T-helper 17 cell (primary cell): ENCODE measurements around the gene KLF14. TPM values are rescaled to one million over a fixed set of nuclear protein-coding genes. Genes with fewer than 3 reads are reported as not detected.
"Not testable (repeated sequence)": the region's sequence is repeated elsewhere in the genome, so short reads cannot be mapped to it uniquely, and the experiment has no call there.

Experiments
- ATAC-seq: fragments of 150-1000 bp; cut with Tn5 transposase; 2 replicates; pipeline ENCODE4 v1.10.0; 2021; ENCODE audit warnings: mild to moderate bottlenecking, moderate library complexity
- DNase-seq, 3 donors: peaks; one replicate each; pipeline versions ENCODE4 v3.0.0 to v3.0.0-alpha.2; 2020 to 2021
- H3K9me3 ChIP-seq: one replicate; pipeline ENCODE4 v1.7.0; 2013; ENCODE audit warnings: low read length, mild to moderate bottlenecking; ENCODE audit not compliant: control insufficient read depth, poor library complexity, severe bottlenecking
- H3K27ac Mint-ChIP-seq: one replicate; pipeline ENCODE4 v1.8.0; 2022; ENCODE audit warnings: mild to moderate bottlenecking, moderate library complexity, mixed read lengths
- H3K27me3 Mint-ChIP-seq: one replicate; pipeline ENCODE4 v1.8.0; 2022; ENCODE audit warnings: mixed read lengths
- H3K36me3 Mint-ChIP-seq: one replicate; pipeline ENCODE4 v1.8.0; 2022; ENCODE audit warnings: low read depth, mixed read lengths
- H3K4me1 Mint-ChIP-seq: one replicate; pipeline ENCODE4 v1.8.0; 2022; ENCODE audit warnings: mild to moderate bottlenecking, mixed read lengths
- H3K4me3 Mint-ChIP-seq: one replicate; pipeline ENCODE4 v1.8.0; 2022; ENCODE audit warnings: mild to moderate bottlenecking, moderate library complexity, mixed read lengths
- total RNA-seq, 4 donors: library from RNA in 2 of 4; stranded (reverse) in 2 of 4; gene quantifications; one replicate each; pipeline ENCODE4 v1.2.3 and lab custom pipeline; 2022 to 2026

KLF14 gene
- total RNA-seq (not detected), total RNA-seq (lab: John Stamatoyannopoulos, UW) (0.08 to 0.35 reads per million in 2 donors)

GRCh38 chr7:130733931-130734814 lies at the start of gene KLF14:
KLF14 (minus strand) TSS chr7:130734207; CDS start chr7:130734033, 174 bp downstream.
- peak; percentile 10 to 32 (median 23) for DNase-seq
- Mint-ChIP-seq H3K27ac (peak within 1 kb of the TSS; percentile 0), H3K27me3 (peaks cover 64% of the 10 kb centered on the region), H3K4me3 (peak within 1 kb of the TSS; percentile 87), H3K36me3 (peaks cover 3% of the 10 kb centered on the region), H3K4me1 (peaks cover 6% of the 10 kb centered on the region)
- peaks cover 2% of the 10 kb centered on the region for H3K9me3 ChIP-seq
- ATAC-seq: peak; percentile 74

GRCh38 chr7:130781346-130781745 lies 47.3 kb upstream of the KLF14 start:
- ATAC-seq: no peak
- no peak for DNase-seq
- Mint-ChIP-seq H3K27me3 (peaks cover 31% of the 10 kb centered on the region), H3K4me1 (no peaks in the 10 kb centered on the region), H3K4me3 (no peak overlapping the region), H3K27ac (no peak overlapping the region), H3K36me3 (peaks cover 5% of the 10 kb centered on the region)
- H3K9me3 ChIP-seq: no peaks in the 10 kb centered on the region

GRCh38 chr7:130777426-130777825 lies 43.4 kb upstream of the KLF14 start:
- Mint-ChIP-seq H3K36me3 (peaks cover 5% of the 10 kb centered on the region), H3K4me1 (no peaks in the 10 kb centered on the region), H3K27me3 (peaks cover 20% of the 10 kb centered on the region), H3K27ac (no peak overlapping the region), H3K4me3 (no peak overlapping the region)
- ATAC-seq: no peak
- peaks cover 4% of the 10 kb centered on the region for H3K9me3 ChIP-seq
- DNase-seq: no peak

GRCh38 chr7:130772456-130772855 lies 38.4 kb upstream of the KLF14 start:
- H3K4me3 Mint-ChIP-seq, H3K27ac Mint-ChIP-seq, H3K9me3 ChIP-seq, DNase-seq, H3K27me3 Mint-ChIP-seq, ATAC-seq, H3K4me1 Mint-ChIP-seq, H3K36me3 Mint-ChIP-seq: not testable (repeated sequence)

GRCh38 chr7:130768854-130769253 lies 34.8 kb upstream of the KLF14 start:
- ATAC-seq: no peak
- Mint-ChIP-seq H3K27me3 (no peaks in the 10 kb centered on the region), H3K4me3 (no peak overlapping the region), H3K27ac (no peak overlapping the region), H3K36me3 (no peaks in the 10 kb centered on the region), H3K4me1 (no peaks in the 10 kb centered on the region)
- H3K9me3 ChIP-seq: peaks cover 3% of the 10 kb centered on the region
- DNase-seq: no peak

GRCh38 chr7:130764569-130764968 lies 30.6 kb upstream of the KLF14 start:
- peaks cover 10% of the 10 kb centered on the region for H3K27me3 Mint-ChIP-seq
- not testable (repeated sequence) for H3K27ac Mint-ChIP-seq, ATAC-seq, H3K4me1 Mint-ChIP-seq, H3K36me3 Mint-ChIP-seq, H3K9me3 ChIP-seq, H3K4me3 Mint-ChIP-seq, DNase-seq

GRCh38 chr7:130758429-130759056 lies 24.5 kb upstream of the KLF14 start:
- ATAC-seq: peak; percentile 50
- Mint-ChIP-seq H3K4me1 (no peaks in the 10 kb centered on the region), H3K36me3 (no peaks in the 10 kb centered on the region), H3K27ac (no peak overlapping the region), H3K4me3 (no peak overlapping the region), H3K27me3 (peaks cover 10% of the 10 kb centered on the region)
- no peak for DNase-seq
- H3K9me3 ChIP-seq: no peaks in the 10 kb centered on the region

- DNase-seq (no peak), ATAC-seq (no peak)
- peaks cover 14% of the 10 kb centered on the region for H3K27me3 Mint-ChIP-seq
- no peak overlapping the region for H3K4me3 Mint-ChIP-seq
- no peaks in the 10 kb centered on the region for H3K9me3 ChIP-seq
- no peaks in the 10 kb centered on the region for H3K36me3 Mint-ChIP-seq
- H3K27ac Mint-ChIP-seq: no peak overlapping the region
- peaks cover 2% of the 10 kb centered on the region for H3K4me1 Mint-ChIP-seq
Observed at GRCh38 chr7:130756316-130756715, 22.3 kb upstream of the KLF14 start.

GRCh38 chr7:130752424-130752823 lies 18.4 kb upstream of the KLF14 start:
- no peaks in the 10 kb centered on the region for H3K9me3 ChIP-seq
- Mint-ChIP-seq H3K4me1 (peaks cover 2% of the 10 kb centered on the region), H3K27ac (no peak overlapping the region), H3K27me3 (peaks cover 22% of the 10 kb centered on the region), H3K4me3 (no peak overlapping the region), H3K36me3 (no peaks in the 10 kb centered on the region)
- DNase-seq (no peak), ATAC-seq (no peak)

GRCh38 chr7:130750755-130751154 lies 16.7 kb upstream of the KLF14 start:
- Mint-ChIP-seq H3K4me3 (no peak overlapping the region), H3K27me3 (peaks cover 32% of the 10 kb centered on the region), H3K36me3 (no peaks in the 10 kb centered on the region), H3K27ac (no peak overlapping the region), H3K4me1 (peaks cover 2% of the 10 kb centered on the region)
- no peak for ATAC-seq
- no peak for DNase-seq
- no peaks in the 10 kb centered on the region for H3K9me3 ChIP-seq

GRCh38 chr7:130748531-130749389 lies 14.8 kb upstream of the KLF14 start:
- Mint-ChIP-seq H3K4me3 (no peak overlapping the region), H3K27ac (no peak overlapping the region), H3K27me3 (peaks cover 52% of the 10 kb centered on the region), H3K4me1 (peaks cover 2% of the 10 kb centered on the region), H3K36me3 (no peaks in the 10 kb centered on the region)
- no peak for ATAC-seq
- no peak for DNase-seq
- no peaks in the 10 kb centered on the region for H3K9me3 ChIP-seq

- DNase-seq (no peak), ATAC-seq (peak; percentile 66)
- Mint-ChIP-seq H3K27me3 (peaks cover 41% of the 10 kb centered on the region), H3K4me3 (no peak overlapping the region), H3K36me3 (no peaks in the 10 kb centered on the region), H3K4me1 (no peaks in the 10 kb centered on the region), H3K27ac (no peak overlapping the region)
- no peaks in the 10 kb centered on the region for H3K9me3 ChIP-seq
Observed at GRCh38 chr7:130741331-130741995, 7.5 kb upstream of the KLF14 start.
